K562 (cell line): ENCODE measurements around the gene CYP46A1. TPM values are rescaled to one million over a fixed set of nuclear protein-coding genes. Genes with fewer than 3 reads are reported as not detected.

ENCODE experiments used
- ATAC-seq: fragments of 200-7000 bp; cut with Tn5 transposase; 3 replicates; pipeline ENCODE4 v1.9.1; 2020; ENCODE audit warnings: moderate library complexity
- BruUV-seq: library from RNA; stranded (reverse); fragments of 400-500 nt; replicated peaks from 2 replicates; lab custom pipeline; 2021; lab: Mats Ljungman, UMichigan
- CTCF ChIA-PET: fragments of 300-600 bp; formaldehyde crosslinking; extraction: SDS; loops from one replicate; lab custom pipeline; 2021; ENCODE audit warnings: low intra/inter-chr PET ratio; lab: Yijun Ruan, JAX
- POLR2A ChIA-PET: fragments of 300-600, 350-650 bp; sonication (Branson Sonifier 250); formaldehyde crosslinking; extraction: SDS; loops from one replicate; lab custom pipeline; 2021; ENCODE audit warnings: antibody characterized with exemption, inconsistent platforms; lab: Yijun Ruan, JAX
- DNase-seq, 4 experiments: peaks; one replicate each; pipeline versions ENCODE4 v3.0.0 to v3.0.0-alpha.2; 2011 to 2018; ENCODE audit warnings: low spot score in 3 of 4, mixed read lengths in 3 of 4; ENCODE audit errors: extremely low read depth in 1 of 4
- FAIRE-seq: peaks from 2 replicates; lab custom pipeline; 2011; peaks lifted over from hg19 to GRCh38; lab: Jason Lieb, UNC
- H2AFZ ChIP-seq: 2 replicates; pipeline ENCODE4 v1.6.0; 2011; ENCODE audit warnings: low read depth, low read length, control low read depth, inconsistent platforms
- H3K27ac ChIP-seq: fragments of 200-600 bp; 3 replicates; pipeline ENCODE4 v1.8.0; 2011; ENCODE audit warnings: low read depth, mild to moderate bottlenecking, control low read depth, inconsistent platforms, low read length, moderate library complexity, mixed read lengths; ENCODE audit errors: extremely low read depth
- H3K27me3 ChIP-seq, 2 experiments: fragments of 300-600 bp in 1 of 2; 2 replicates in 1 of 2; 3 replicates in 1 of 2; pipeline versions ENCODE4 v1.6.0 to v1.8.0; 2011; ENCODE audit warnings: inconsistent platforms in 2 of 2, low read length in 2 of 2, mild to moderate bottlenecking in 1 of 2, mixed read lengths in 1 of 2, moderate library complexity in 1 of 2; ENCODE audit not compliant: control insufficient read depth in 2 of 2, insufficient read depth in 2 of 2
- H3K36me3 ChIP-seq: fragments of 300-600 bp; 3 replicates; pipeline ENCODE4 v1.8.0; 2011; ENCODE audit warnings: mild to moderate bottlenecking, low read length, inconsistent platforms; ENCODE audit not compliant: control insufficient read depth, insufficient read depth
- H3K4me1 ChIP-seq, 2 experiments: fragments of 200-600 bp in 1 of 2; replicated peaks in 1 of 2; 2 replicates in 1 of 2; 3 replicates in 1 of 2; pipeline versions ENCODE4 v1.5.1 to v1.8.0; 2011; ENCODE audit warnings: inconsistent platforms in 2 of 2, low read length in 2 of 2, mild to moderate bottlenecking in 1 of 2, mixed read lengths in 1 of 2, moderate library complexity in 1 of 2; ENCODE audit not compliant: control insufficient read depth in 2 of 2, insufficient read depth in 2 of 2
- H3K4me2 ChIP-seq: 2 replicates; pipeline ENCODE4 v1.6.1; 2011; ENCODE audit warnings: low read length, control low read depth, inconsistent platforms, mixed read lengths; ENCODE audit not compliant: insufficient read depth
- H3K4me3 ChIP-seq: fragments of 200-600 bp; sonication (generic), shearing (Covaris generic); 2 replicates; pipeline ENCODE4 v1.5.1; 2016; ENCODE audit warnings: control low read depth, inconsistent platforms
- H3K79me2 ChIP-seq: fragments of 200-600 bp; 3 replicates; pipeline ENCODE4 v1.8.0; 2011; ENCODE audit warnings: low read length, inconsistent platforms; ENCODE audit not compliant: control insufficient read depth, insufficient read depth
- H3K9ac ChIP-seq, 2 experiments: 2 replicates each; pipeline versions ENCODE4 v1.6.0 to v1.6.1; 2011; ENCODE audit warnings: low read depth in 2 of 2, low read length in 2 of 2, control low read depth in 1 of 2, inconsistent platforms in 1 of 2, mild to moderate bottlenecking in 1 of 2, mixed read lengths in 1 of 2; ENCODE audit not compliant: insufficient read depth in 1 of 2
- H3K9me1 ChIP-seq: one replicate; pipeline ENCODE4 v1.6.0; 2011; ENCODE audit warnings: inconsistent platforms, mild to moderate bottlenecking, low read length, moderate library complexity; ENCODE audit not compliant: control insufficient read depth, insufficient read depth
- H3K9me3 ChIP-seq: replicated peaks from 2 replicates; pipeline ENCODE4 v1.5.1; 2011; ENCODE audit warnings: low read depth, low read length, inconsistent platforms; ENCODE audit not compliant: control insufficient read depth, insufficient read depth
- H4K20me1 ChIP-seq: replicated peaks from 2 replicates; pipeline ENCODE4 v1.6.1; 2011; ENCODE audit warnings: low read length, inconsistent platforms, mixed read lengths; ENCODE audit not compliant: control insufficient read depth, insufficient read depth
- BACH1 ChIP-seq: fragments of 200-800 bp; sonication (Bioruptor generic); IDR thresholded peaks from 2 replicates; pipeline ENCODE4 v1.6.1; 2016; ENCODE audit warnings: missing genetic modification characterization, missing compliant biosample characterization
- ILF3 ChIP-seq: fragments of 450-650 bp; IDR thresholded peaks from 2 replicates; pipeline ENCODE4 v1.6.1; 2018; ENCODE audit warnings: antibody characterized with exemption, mild to moderate bottlenecking, moderate library complexity, borderline replicate concordance
- L3MBTL2 ChIP-seq: fragments of 450-650 bp; IDR thresholded peaks from 2 replicates; pipeline ENCODE4 v1.6.1; 2016; ENCODE audit warnings: mild to moderate bottlenecking, moderate library complexity
- NR2C1 ChIP-seq, 2 experiments: fragments of 450-650 bp; IDR thresholded peaks; 2 replicates each; pipeline ENCODE4 v1.6.1; 2017; ENCODE audit warnings: mild to moderate bottlenecking in 2 of 2, antibody characterized with exemption in 1 of 2, inconsistent platforms in 1 of 2, missing compliant biosample characterization in 1 of 2, missing genetic modification characterization in 1 of 2
- NR2C2 ChIP-seq, 2 experiments: fragments of 200-800 bp in 1 of 2; sonication (Bioruptor generic) in 1 of 2; sonication (generic) in 1 of 2; formaldehyde crosslinking in 1 of 2; IDR thresholded peaks; 2 replicates each; pipeline versions ENCODE4 v1.6.1 to v1.8.0; 2016 to 2022; ENCODE audit warnings: mild to moderate bottlenecking in 1 of 2, missing compliant biosample characterization in 1 of 2, missing genetic modification characterization in 1 of 2, missing genetic modification reagents in 1 of 2
- POLR3A ChIP-seq: IDR thresholded peaks from 2 replicates; pipeline ENCODE4 v1.6.1; 2011; ENCODE audit warnings: borderline replicate concordance, mild to moderate bottlenecking, moderate library complexity; ENCODE audit not compliant: insufficient read length, insufficient read depth; ENCODE audit errors: extremely low read depth
- SNIP1 ChIP-seq: fragments of 450-650 bp; IDR thresholded peaks from 2 replicates; pipeline ENCODE4 v1.7.1; 2017; ENCODE audit warnings: low read depth, mild to moderate bottlenecking
- ZNF384 ChIP-seq: IDR thresholded peaks from 2 replicates; pipeline ENCODE4 v1.6.1; 2012; ENCODE audit warnings: low read depth, low read length, improper control_type of control experiment
- WGBS: fragments of 100-300 bp; shearing (Covaris generic); methylation state at CpG from one replicate; pipeline ENCODE4 v1.1.6; 2016; ENCODE audit warnings: low coverage, mixed read lengths; ENCODE audit not compliant: insufficient coverage; ENCODE audit errors: missing lambda C conversion rate; 5-methylcytosine and 5-hydroxymethylcytosine counted together
- in situ Hi-C: fragments of 300-500 bp; cut with MboI; formaldehyde crosslinking; loops from 4 replicates; pipeline ENCODE4 v1.15.0; 2018; ENCODE audit warnings: inconsistent platforms, mixed read lengths
- intact Hi-C: fragments of 100-400 bp; cut with micrococcal nuclease; formaldehyde crosslinking; loops from 2 replicates; pipeline ENCODE4 v1.14.2; 2022
- polyA plus RNA-seq, 8 experiments: library from polyadenylated mRNA; depleted of rRNA in 4 of 8; stranded (reverse) in 5 of 8; unstranded in 3 of 8; fragments of >200 nt; fragmentation: Nextera tagmentation in 2 of 8; fragmentation: Illumina TruSeq in 1 of 8; extraction: Ambion mirVana in 2 of 8; extraction: Trizol in 1 of 8; gene quantifications; 2 replicates each; pipeline versions ENCODE4 v1.2.1 to v1.2.3, GENCODE V29; 2011 to 2014; ENCODE audit warnings: inconsistent platforms in 1 of 8, missing spikeins in 1 of 8
- total RNA-seq, 7 experiments: library from RNA; depleted of rRNA in 6 of 7; stranded (reverse); fragments of >200 nt in 6 of 7; fragmentation: Illumina TruSeq in 2 of 7; extraction: Trizol in 2 of 7; gene quantifications; 2 replicates each; pipeline versions ENCODE4 v1.2.1 to v1.2.3, GENCODE V29; 2011 to 2021; ENCODE audit warnings: low replicate concordance in 1 of 7

Gene CYP46A1
- total and polyA plus RNA-seq, 9 of the 15 experiments (the other 6 are each of a cell fraction or from before 2014, with no cell fraction given): not detected

- DNase-seq (no peak), FAIRE-seq (no peak), ATAC-seq (peak; percentile 47)
- Histone ChIP-seq H4K20me1 (no peaks in the 10 kb centered on the region), H3K36me3 (no peaks in the 10 kb centered on the region), H3K79me2 (no peaks in the 10 kb centered on the region), H3K4me3 (no peak overlapping the region), H3K4me2 (no peak overlapping the region), H3K27ac (no peak overlapping the region), H3K9me3 (no peaks in the 10 kb centered on the region), H3K27me3 (peaks cover 3 to 62% of the 10 kb centered on the region in 2 experiments; a peak in 4 of 5 replicates), H3K9ac (no peak overlapping the region), H3K4me1 (peaks cover 0 to 12% of the 10 kb centered on the region in 2 experiments; a peak in 2 of 5 replicates), H3K9me1 (no peaks in the 10 kb centered on the region), H2AFZ (no peak overlapping the region)
- ChIA-PET CTCF (no interaction called here), POLR2A (interaction anchor here (0.9 kb wide), 1 partner anchor 19 kb away, joined by 3 read pairs; no protein-coding TSS in a partner anchor)
- intact Hi-C loops (no loop called here), in situ Hi-C loops (no loop called here)
- TF ChIP-seq POLR3A (no peak), NR2C2 (CRISPR knock-in tag; IDR thresholded peaks at IDR 0.05) (no peak), NR2C2 (tag; IDR thresholded peaks at IDR 0.05) (no peak), L3MBTL2 (no peak), SNIP1 (no peak), ZNF384 (no peak), NR2C1 (IDR thresholded peaks at IDR 0.05) (no peak), NR2C1 (tag; IDR thresholded peaks at IDR 0.05) (no peak), ILF3 (no peak), BACH1 (no peak)
- 1% methylated on average over 11 of the region's 22 CpGs for WGBS
- BruUV-seq: no TSS peak
Observed at GRCh38 chr14:99747582-99748330, 63.7 kb downstream of the CYP46A1 start.
